ENCODE data around the gene RBMX. TPM values are rescaled to one million over a fixed set of nuclear protein-coding genes. Genes with fewer than 3 reads are reported as not detected.
A peak's percentile ranks its signal among the peaks of the same experiment; 100 is the strongest.
"Not testable (repeated sequence)": the region's sequence is repeated elsewhere in the genome, so short reads cannot be mapped to it uniquely, and the experiment has no call there.

RBMX gene
- total RNA-seq, 1 experiment from 2014 or later, result 414 TPM

GRCh38 chrX:136878423-136878822 lies 2.1 kb downstream of the RBMX start:
- Mint-ChIP-seq H3K9me3 (peaks cover 62 to 73% of the 10 kb centered on the region in 2 experiments), H3K27me3 (ENCODE audit: low read depth) (peaks cover 4% of the 10 kb centered on the region), H3K4me3 (peak overlapping the region; percentile 89 to 97), H3K36me3 (ENCODE audit: insufficient read depth in 1 of 3, low read depth in 3 of 3) (peaks cover 50 to 67% (median 62%) of the 10 kb centered on the region in 3 experiments), H3K4me1 (peaks cover 5 to 25% of the 10 kb centered on the region in 2 experiments), H3K27ac (no peak overlapping the region)
- Histone ChIP-seq H3K27ac (ENCODE audit: insufficient read length, low read depth, low read length) (no peak overlapping the region), H4K8ac (replicated peaks; ENCODE audit: insufficient read length, low read depth, low read length) (no peak overlapping the region), H3K14ac (ENCODE audit: insufficient read depth, low read length) (no peak overlapping the region), H2BK15ac (ENCODE audit: low read depth, low read length) (no peak overlapping the region), H2BK5ac (ENCODE audit: insufficient read length, low read length) (no peak overlapping the region), H3K18ac (ENCODE audit: insufficient read length, low read depth, low read length) (no peak overlapping the region), H3K23me2 (ENCODE audit: insufficient read length, low read depth, low read length, poor library complexity, severe bottlenecking) (no peaks in the 10 kb centered on the region), H3K56ac (ENCODE audit: insufficient read length, low read depth, low read length) (no peak overlapping the region), H3K79me2 (ENCODE audit: insufficient read depth, low read length) (peaks cover 12% of the 10 kb centered on the region; the same call in 1 of the 2 replicates), H3K4ac (ENCODE audit: low read depth, low read length) (no peak overlapping the region), H2BK120ac (ENCODE audit: low read depth, low read length, poor library complexity, severe bottlenecking) (no peak overlapping the region), H2AK5ac (ENCODE audit: insufficient read length, low read length) (no peak overlapping the region), H3K4me1 (ENCODE audit: insufficient read depth, low read length) (no peaks in the 10 kb centered on the region), H3K9ac (ENCODE audit: extremely low read depth, insufficient read length, low read length) (peak overlapping the region; percentile 100), H3K79me1 (ENCODE audit: insufficient read depth, low read depth, low read length, poor library complexity, severe bottlenecking) (no peaks in the 10 kb centered on the region), H3K23ac (ENCODE audit: insufficient read length, low read depth, low read length) (no peak overlapping the region), H2BK20ac (ENCODE audit: low read depth, low read length, poor library complexity, severe bottlenecking) (no peak overlapping the region), H3K9me3 (ENCODE audit: control insufficient read depth, low read depth, low read length) (peaks cover 24% of the 10 kb centered on the region), H2AFZ (ENCODE audit: low read length) (no peak overlapping the region), H4K91ac (ENCODE audit: insufficient read length, low read depth, low read length) (no peak overlapping the region), H3K27me3 (ENCODE audit: insufficient read depth, low read length) (no peaks in the 10 kb centered on the region), H4K5ac (ENCODE audit: insufficient read length, low read depth, low read length) (no peak overlapping the region), H3T11ph (ENCODE audit: low read length) (no peak overlapping the region), H4K20me1 (ENCODE audit: control insufficient read depth, insufficient read depth, insufficient read length) (no peaks in the 10 kb centered on the region), H3K4me2 (ENCODE audit: insufficient read depth, insufficient read length, low read length) (peak overlapping the region; percentile 42), H2BK12ac (ENCODE audit: insufficient read length, low read depth, low read length) (no peak overlapping the region)
- no CpG with 5 or more reads among the region's 11 CpGs for WGBS (ENCODE audit: extremely low coverage, insufficient read length, low lambda C conversion rate)
- DNase-seq, result no peak
- no peak for TF ChIP-seq CTCF (conservative IDR thresholded peaks at IDR 0.05)

- peak overlapping the region in 2 of 3 experiments; percentile 42 to 85; a peak in 3 of 7 replicates for H3K27ac Mint-ChIP-seq
- not testable (repeated sequence) for H2AK5ac ChIP-seq (ENCODE audit: insufficient read length, low read length)
- peaks cover 62 to 87% (median 87%) of the 10 kb centered on the region in 3 experiments for H3K36me3 Mint-ChIP-seq (ENCODE audit: insufficient read depth in 1 of 3, low read depth in 3 of 3)
Measured at GRCh38 chrX:136874114-136874513, 6.4 kb downstream of the RBMX start.

More at GRCh38 chrX:136874114-136874513, 6.4 kb downstream of the RBMX start:
- not testable (repeated sequence) for H3K27me3 ChIP-seq (ENCODE audit: insufficient read depth, low read length); H3K18ac ChIP-seq (ENCODE audit: insufficient read length, low read depth, low read length); H4K20me1 ChIP-seq (ENCODE audit: control insufficient read depth, insufficient read depth, insufficient read length); H3K27ac ChIP-seq (ENCODE audit: insufficient read length, low read depth, low read length); H3K4me1 ChIP-seq (ENCODE audit: insufficient read depth, low read length); H2BK12ac ChIP-seq (ENCODE audit: insufficient read length, low read depth, low read length); H3K4me3 Mint-ChIP-seq; H4K8ac ChIP-seq (replicated peaks; ENCODE audit: insufficient read length, low read depth, low read length); H2BK5ac ChIP-seq (ENCODE audit: insufficient read length, low read length); DNase-seq; H3K23me2 ChIP-seq (ENCODE audit: insufficient read length, low read depth, low read length, poor library complexity, severe bottlenecking); H3K27me3 Mint-ChIP-seq (ENCODE audit: low read depth); H3K79me1 ChIP-seq (ENCODE audit: insufficient read depth, low read depth, low read length, poor library complexity, severe bottlenecking); H3K23ac ChIP-seq (ENCODE audit: insufficient read length, low read depth, low read length); H3K79me2 ChIP-seq (ENCODE audit: insufficient read depth, low read length); H3K4me2 ChIP-seq (ENCODE audit: insufficient read depth, insufficient read length, low read length); H4K5ac ChIP-seq (ENCODE audit: insufficient read length, low read depth, low read length); H2AFZ ChIP-seq (ENCODE audit: low read length); H3T11ph ChIP-seq (ENCODE audit: low read length); H2BK120ac ChIP-seq (ENCODE audit: low read depth, low read length, poor library complexity, severe bottlenecking); H2BK15ac ChIP-seq (ENCODE audit: low read depth, low read length); H4K91ac ChIP-seq (ENCODE audit: insufficient read length, low read depth, low read length); H3K14ac ChIP-seq (ENCODE audit: insufficient read depth, low read length); H3K9ac ChIP-seq (ENCODE audit: extremely low read depth, insufficient read length, low read length); H3K56ac ChIP-seq (ENCODE audit: insufficient read length, low read depth, low read length); H2BK20ac ChIP-seq (ENCODE audit: low read depth, low read length, poor library complexity, severe bottlenecking); H3K9me3 ChIP-seq (ENCODE audit: control insufficient read depth, low read depth, low read length); H3K4ac ChIP-seq (ENCODE audit: low read depth, low read length)
- peaks cover 0 to 15% of the 10 kb centered on the region in 2 experiments; a peak in 3 of 4 replicates for H3K4me1 Mint-ChIP-seq
- peaks cover 52 to 59% of the 10 kb centered on the region in 2 experiments for H3K9me3 Mint-ChIP-seq
- WGBS (ENCODE audit: extremely low coverage, insufficient read length, low lambda C conversion rate), result no CpG with 5 or more reads among the region's 15 CpGs
